Measurements from ENCODE around the gene CUL4A. TPM values are rescaled to one million over a fixed set of nuclear protein-coding genes. Genes with fewer than 3 reads are reported as not detected.
A peak's percentile ranks its signal among the peaks of the same experiment; 100 is the strongest.

CUL4A gene
- total RNA-seq, 1 donor from 2014 or later, result 63.0 TPM

GRCh38 chr13:113272031-113272430 is 62.6 kb downstream of the CUL4A start:
- no peak for DNase-seq (ENCODE audit: low read depth, low spot score)
- H3K4me1 Mint-ChIP-seq, result peaks cover 10% of the 10 kb centered on the region
- no peaks in the 10 kb centered on the region for H3K27me3 Mint-ChIP-seq (ENCODE audit: low read depth)
- H3K4me3 Mint-ChIP-seq, result no peak overlapping the region
- TF ChIP-seq CTCF (conservative IDR thresholded peaks at IDR 0.05), result no peak
- no peaks in the 10 kb centered on the region for H3K36me3 Mint-ChIP-seq (ENCODE audit: low read depth)
- H3K9me3 Mint-ChIP-seq, result no peaks in the 10 kb centered on the region
- H3K27ac Mint-ChIP-seq (ENCODE audit: unreplicated experiment), result no peak overlapping the region

- no peaks in the 10 kb centered on the region for H3K9me3 Mint-ChIP-seq
- peaks cover 10% of the 10 kb centered on the region for H3K4me1 Mint-ChIP-seq
- H3K27me3 Mint-ChIP-seq (ENCODE audit: low read depth), result no peaks in the 10 kb centered on the region
- no peak for DNase-seq (ENCODE audit: low read depth, low spot score)
- no peaks in the 10 kb centered on the region for H3K36me3 Mint-ChIP-seq (ENCODE audit: low read depth)
- no peak overlapping the region for H3K4me3 Mint-ChIP-seq
- TF ChIP-seq CTCF (conservative IDR thresholded peaks at IDR 0.05), result no peak
- H3K27ac Mint-ChIP-seq (ENCODE audit: unreplicated experiment), result no peak overlapping the region
Observed at GRCh38 chr13:113272701-113273181, 63.3 kb downstream of the CUL4A start.

GRCh38 chr13:113273321-113273720 is 63.9 kb downstream of the CUL4A start:
- no peaks in the 10 kb centered on the region for H3K27me3 Mint-ChIP-seq (ENCODE audit: low read depth)
- H3K27ac Mint-ChIP-seq (ENCODE audit: unreplicated experiment), result peak overlapping the region; percentile 92
- H3K4me1 Mint-ChIP-seq, result peaks cover 10% of the 10 kb centered on the region
- no peak overlapping the region for H3K4me3 Mint-ChIP-seq
- TF ChIP-seq CTCF (conservative IDR thresholded peaks at IDR 0.05), result no peak
- H3K9me3 Mint-ChIP-seq, result no peaks in the 10 kb centered on the region
- H3K36me3 Mint-ChIP-seq (ENCODE audit: low read depth), result peaks cover under 1% of the 10 kb centered on the region
- DNase-seq (ENCODE audit: low read depth, low spot score), result no peak

GRCh38 chr13:113273851-113274590 is 64.6 kb downstream of the CUL4A start:
- DNase-seq (ENCODE audit: low read depth, low spot score), result no peak
- TF ChIP-seq CTCF (conservative IDR thresholded peaks at IDR 0.05), result no peak
- peaks cover 4% of the 10 kb centered on the region for H3K27me3 Mint-ChIP-seq (ENCODE audit: low read depth)
- peaks cover 7% of the 10 kb centered on the region for H3K36me3 Mint-ChIP-seq (ENCODE audit: low read depth)
- peak overlapping the region; percentile 92 for H3K27ac Mint-ChIP-seq (ENCODE audit: unreplicated experiment)
- peaks cover 10% of the 10 kb centered on the region for H3K4me1 Mint-ChIP-seq
- no peak overlapping the region for H3K4me3 Mint-ChIP-seq
- H3K9me3 Mint-ChIP-seq, result peaks cover 7% of the 10 kb centered on the region

GRCh38 chr13:113274721-113275120 is 65.3 kb downstream of the CUL4A start:
- no peak overlapping the region for H3K27ac Mint-ChIP-seq (ENCODE audit: unreplicated experiment)

More at GRCh38 chr13:113274721-113275120, 65.3 kb downstream of the CUL4A start:
- Mint-ChIP-seq H3K36me3 (ENCODE audit: low read depth) (peaks cover 9% of the 10 kb centered on the region), H3K4me3 (no peak overlapping the region), H3K9me3 (peaks cover 8% of the 10 kb centered on the region), H3K27me3 (ENCODE audit: low read depth) (peaks cover 4% of the 10 kb centered on the region), H3K4me1 (peaks cover 10% of the 10 kb centered on the region)
- no peak for DNase-seq (ENCODE audit: low read depth, low spot score)
- no peak for TF ChIP-seq CTCF (conservative IDR thresholded peaks at IDR 0.05)
